Caco-2 (cell line): ENCODE data around the gene CCNJL. TPM values are rescaled to one million over a fixed set of nuclear protein-coding genes. Genes with fewer than 3 reads are reported as not detected.

Experiments
- BruUV-seq: library from RNA; stranded (reverse); fragments of 400-500 nt; replicated peaks from 2 replicates; lab custom pipeline; 2021; lab: Mats Ljungman, UMichigan
- CTCF ChIA-PET: fragments of 300-600 bp; sonication (Branson Sonifier 250); formaldehyde crosslinking; loops from one replicate; lab custom pipeline; 2022; ENCODE audit warnings: antibody characterized with exemption; lab: Charles Lee
- POLR2A ChIA-PET: fragments of 300-600 bp; sonication (Branson Sonifier 250); formaldehyde crosslinking; loops from one replicate; lab custom pipeline; 2022; ENCODE audit warnings: antibody characterized with exemption; lab: Charles Lee
- DNase-seq, 2 experiments: peaks; one replicate each; pipeline versions ENCODE4 v3.0.0 to v3.0.0-alpha.2; 2020 to 2022
- H3K27me3 ChIP-seq: replicated peaks from 2 replicates; pipeline ENCODE4 v1.6.0; 2011; ENCODE audit warnings: low read length; ENCODE audit not compliant: control insufficient read depth, insufficient read depth
- H3K36me3 ChIP-seq: 2 replicates; pipeline ENCODE4 v1.5.1; 2011; ENCODE audit warnings: low read length; ENCODE audit not compliant: control insufficient read depth, insufficient read depth
- H3K4me1 ChIP-seq: fragments of 250-450 bp; sonication (Bioruptor Pico); 2 replicates; pipeline ENCODE4 v1.5.1; 2020; ENCODE audit warnings: mild to moderate bottlenecking
- H3K4me3 ChIP-seq: 2 replicates; pipeline ENCODE4 v1.5.1; 2011; ENCODE audit warnings: low read depth, mild to moderate bottlenecking, control low read depth, low read length
- H3K9me3 ChIP-seq: fragments of 250-450 bp; sonication (Bioruptor Pico); 2 replicates; pipeline ENCODE4 v1.5.1; 2020; ENCODE audit warnings: mild to moderate bottlenecking, moderate library complexity
- H3K27ac Mint-ChIP-seq: one replicate; pipeline ENCODE4 v1.8.0; 2022; ENCODE audit warnings: mixed read lengths; ENCODE audit not compliant: unreplicated experiment
- H3K27me3 Mint-ChIP-seq: one replicate; pipeline ENCODE4 v1.8.0; 2022; ENCODE audit warnings: mixed read lengths; ENCODE audit not compliant: insufficient read depth, unreplicated experiment
- H3K36me3 Mint-ChIP-seq: one replicate; pipeline ENCODE4 v1.8.0; 2022; ENCODE audit warnings: mild to moderate bottlenecking, mixed read lengths; ENCODE audit not compliant: insufficient read depth, unreplicated experiment
- H3K4me1 Mint-ChIP-seq: one replicate; pipeline ENCODE4 v1.8.0; 2022; ENCODE audit warnings: low read depth, mixed read lengths; ENCODE audit not compliant: unreplicated experiment
- H3K4me3 Mint-ChIP-seq: one replicate; pipeline ENCODE4 v1.8.0; 2022; ENCODE audit warnings: mild to moderate bottlenecking, moderate library complexity, mixed read lengths; ENCODE audit not compliant: unreplicated experiment
- H3K9me3 Mint-ChIP-seq: one replicate; pipeline ENCODE4 v1.8.0; 2022; ENCODE audit warnings: mixed read lengths; ENCODE audit not compliant: unreplicated experiment
- CTCF ChIP-seq, 2 experiments: fragments of 200-600 bp in 1 of 2; IDR thresholded peaks; 1 replicate in 1 of 2; 2 replicates in 1 of 2; pipeline versions ENCODE4 v1.5.1 to v1.8.0; 2011 to 2022; ENCODE audit warnings: antibody characterized with exemption in 1 of 2, control low read depth in 1 of 2, inconsistent platforms in 1 of 2, low read depth in 1 of 2, low read length in 1 of 2, mild to moderate bottlenecking in 1 of 2, moderate library complexity in 1 of 2; ENCODE audit not compliant: insufficient read depth in 1 of 2, severe bottlenecking in 1 of 2, unreplicated experiment in 1 of 2
- intact Hi-C: fragments of 100-400 bp; cut with micrococcal nuclease; formaldehyde crosslinking; loops from one replicate; pipeline ENCODE4 v1.10.0; 2022; ENCODE audit not compliant: unreplicated experiment
- total RNA-seq: library from RNA; stranded (reverse); gene quantifications from 2 replicates; pipeline ENCODE4 v1.2.3, GENCODE V29; 2022

The CCNJL gene
- total RNA-seq, 1 experiment from 2014 or later = 17.4 TPM

GRCh38 chr5:160271396-160271795 is 41.0 kb downstream of the CCNJL start:
- no peak for DNase-seq
- BruUV-seq = no TSS peak
- Histone ChIP-seq H3K27me3 (no peaks in the 10 kb centered on the region), H3K36me3 (peaks cover 2% of the 10 kb centered on the region; the same call in 1 of the 2 replicates), H3K4me1 (0 out of 2 replicates have a peak, but pooled peaks cover 5% of the 10 kb centered on the region), H3K4me3 (no peak overlapping the region), H3K9me3 (no peaks in the 10 kb centered on the region)
- H3K36me3 Mint-ChIP-seq = peaks cover 24% of the 10 kb centered on the region
- H3K27ac Mint-ChIP-seq = no peak overlapping the region
- H3K4me3 Mint-ChIP-seq = no peak overlapping the region
- H3K9me3 Mint-ChIP-seq = no peaks in the 10 kb centered on the region
- no peak for TF ChIP-seq CTCF (IDR thresholded peaks at IDR 0.05; ENCODE audit: insufficient read depth in 1 of 2, low read depth in 1 of 2, low read length in 1 of 2, severe bottlenecking in 1 of 2, unreplicated experiment in 1 of 2)
- CTCF ChIA-PET = no interaction called here
- intact Hi-C loops = no loop called here
- POLR2A ChIA-PET = no interaction called here
- no peaks in the 10 kb centered on the region for H3K27me3 Mint-ChIP-seq
- H3K4me1 Mint-ChIP-seq = peaks cover 6% of the 10 kb centered on the region

GRCh38 chr5:160270704-160271103 is 41.7 kb downstream of the CCNJL start:
- no peaks in the 10 kb centered on the region for H3K9me3 Mint-ChIP-seq
- H3K4me1 ChIP-seq = 0 out of 2 replicates have a peak, but pooled peaks cover 5% of the 10 kb centered on the region
- CTCF ChIA-PET = no interaction called here
- no peaks in the 10 kb centered on the region for H3K27me3 Mint-ChIP-seq
- BruUV-seq = no TSS peak
- H3K36me3 ChIP-seq = peaks cover 2% of the 10 kb centered on the region; the same call in 1 of the 2 replicates
- no peak overlapping the region for H3K27ac Mint-ChIP-seq
- no peaks in the 10 kb centered on the region for H3K9me3 ChIP-seq
- no peak overlapping the region for H3K4me3 ChIP-seq
- no peak overlapping the region for H3K4me3 Mint-ChIP-seq
- no peaks in the 10 kb centered on the region for H3K27me3 ChIP-seq
- no peak for TF ChIP-seq CTCF (IDR thresholded peaks at IDR 0.05; ENCODE audit: insufficient read depth in 1 of 2, low read depth in 1 of 2, low read length in 1 of 2, severe bottlenecking in 1 of 2, unreplicated experiment in 1 of 2)
- POLR2A ChIA-PET = no interaction called here
- peaks cover 25% of the 10 kb centered on the region for H3K36me3 Mint-ChIP-seq
- intact Hi-C loops = no loop called here
- H3K4me1 Mint-ChIP-seq = peaks cover 6% of the 10 kb centered on the region
- no peak for DNase-seq

- no peak for TF ChIP-seq CTCF (IDR thresholded peaks at IDR 0.05; ENCODE audit: insufficient read depth in 1 of 2, low read depth in 1 of 2, low read length in 1 of 2, severe bottlenecking in 1 of 2, unreplicated experiment in 1 of 2)
- H3K36me3 ChIP-seq = peaks cover 2% of the 10 kb centered on the region; the same call in 1 of the 2 replicates
- H3K4me1 ChIP-seq = 0 out of 2 replicates have a peak, but pooled peaks cover 5% of the 10 kb centered on the region
- H3K9me3 ChIP-seq = no peaks in the 10 kb centered on the region
- Mint-ChIP-seq H3K27me3 (no peaks in the 10 kb centered on the region), H3K4me3 (no peak overlapping the region), H3K27ac (no peak overlapping the region), H3K4me1 (peaks cover 14% of the 10 kb centered on the region), H3K36me3 (peaks cover 11% of the 10 kb centered on the region), H3K9me3 (no peaks in the 10 kb centered on the region)
- ChIA-PET CTCF (interaction anchor here (0.6 kb wide), 1 partner anchor 26 kb away, joined by 4 read pairs; no protein-coding TSS in a partner anchor), POLR2A (no interaction called here)
- BruUV-seq = no TSS peak
- H3K27me3 ChIP-seq = no peaks in the 10 kb centered on the region
- intact Hi-C loops = loop anchor here (10.0 kb wide), 1 partner anchor 244 kb away; no protein-coding TSS in a partner anchor
- no peak for DNase-seq
- no peak overlapping the region for H3K4me3 ChIP-seq
Observed at GRCh38 chr5:160269017-160269416, 43.3 kb downstream of the CCNJL start.
